GF-D8 (cell line): Measurements from ENCODE around the gene HHIPL1.
"Not testable (repeated sequence)": the region's sequence is repeated elsewhere in the genome, so short reads cannot be mapped to it uniquely, and the experiment has no call there.

Experiments
- DNase-seq: peaks from one replicate; lab custom pipeline; 2025; lab: John Stamatoyannopoulos, UW

HHIPL1 gene

GRCh38 chr14:99634443-99634842 lies 10.5 kb upstream of the HHIPL1 start:
- no peak for DNase-seq

DNA sequence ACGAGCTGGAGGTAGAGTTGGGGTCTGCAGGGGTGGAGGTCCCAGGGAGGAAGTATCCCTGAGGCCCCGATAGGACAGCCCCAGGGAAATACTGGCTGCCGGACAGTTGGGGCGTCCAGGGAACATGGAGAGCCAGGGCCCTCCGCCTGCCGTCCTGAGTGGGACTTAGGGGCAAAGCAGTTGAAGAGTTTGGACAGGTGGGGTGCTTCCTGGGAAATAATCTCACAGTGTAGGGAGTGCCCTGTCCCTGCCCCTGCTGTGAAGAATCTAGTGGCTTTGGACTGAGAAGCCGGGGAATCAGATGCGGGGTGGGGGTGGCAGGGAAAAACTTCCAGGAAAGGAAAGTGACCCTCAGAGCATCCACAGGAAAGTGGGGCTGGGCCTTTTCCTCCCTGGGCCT lies 9.8 kb upstream of the HHIPL1 start:
- DNase-seq, result no peak

GRCh38 chr14:99636487-99636886 lies 8.4 kb upstream of the HHIPL1 start:
- no peak for DNase-seq

GRCh38 chr14:99637624-99638023 lies 7.3 kb upstream of the HHIPL1 start:
- DNase-seq, result no peak

- not testable (repeated sequence) for DNase-seq
These were observed 2.2 kb upstream of the HHIPL1 start for GRCh38 chr14:99642771-99643170.

DNA sequence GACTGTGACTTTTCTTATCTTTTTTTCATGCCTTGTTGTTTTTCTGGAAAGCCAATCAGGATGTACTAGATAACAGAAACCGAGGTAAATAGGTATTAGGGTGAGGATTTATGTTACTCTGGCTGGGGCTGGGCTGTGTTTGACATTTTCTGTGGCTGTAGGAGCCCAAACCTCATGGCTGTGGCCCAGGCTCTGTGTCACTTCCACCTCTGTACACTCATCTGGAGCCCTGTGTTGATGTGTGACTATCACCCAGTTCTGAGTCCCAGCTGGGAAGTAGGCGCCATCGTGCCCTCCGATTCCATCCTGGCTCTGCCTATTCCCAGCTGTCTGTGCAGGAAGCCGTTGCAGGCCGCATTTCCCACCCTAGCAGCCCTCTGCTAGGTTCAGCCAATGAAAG lies 1.6 kb upstream of the HHIPL1 start:
- no peak for DNase-seq

- DNase-seq, result no peak
These were observed 818 bp upstream of the HHIPL1 start for GRCh38 chr14:99644035-99644587.

DNA sequence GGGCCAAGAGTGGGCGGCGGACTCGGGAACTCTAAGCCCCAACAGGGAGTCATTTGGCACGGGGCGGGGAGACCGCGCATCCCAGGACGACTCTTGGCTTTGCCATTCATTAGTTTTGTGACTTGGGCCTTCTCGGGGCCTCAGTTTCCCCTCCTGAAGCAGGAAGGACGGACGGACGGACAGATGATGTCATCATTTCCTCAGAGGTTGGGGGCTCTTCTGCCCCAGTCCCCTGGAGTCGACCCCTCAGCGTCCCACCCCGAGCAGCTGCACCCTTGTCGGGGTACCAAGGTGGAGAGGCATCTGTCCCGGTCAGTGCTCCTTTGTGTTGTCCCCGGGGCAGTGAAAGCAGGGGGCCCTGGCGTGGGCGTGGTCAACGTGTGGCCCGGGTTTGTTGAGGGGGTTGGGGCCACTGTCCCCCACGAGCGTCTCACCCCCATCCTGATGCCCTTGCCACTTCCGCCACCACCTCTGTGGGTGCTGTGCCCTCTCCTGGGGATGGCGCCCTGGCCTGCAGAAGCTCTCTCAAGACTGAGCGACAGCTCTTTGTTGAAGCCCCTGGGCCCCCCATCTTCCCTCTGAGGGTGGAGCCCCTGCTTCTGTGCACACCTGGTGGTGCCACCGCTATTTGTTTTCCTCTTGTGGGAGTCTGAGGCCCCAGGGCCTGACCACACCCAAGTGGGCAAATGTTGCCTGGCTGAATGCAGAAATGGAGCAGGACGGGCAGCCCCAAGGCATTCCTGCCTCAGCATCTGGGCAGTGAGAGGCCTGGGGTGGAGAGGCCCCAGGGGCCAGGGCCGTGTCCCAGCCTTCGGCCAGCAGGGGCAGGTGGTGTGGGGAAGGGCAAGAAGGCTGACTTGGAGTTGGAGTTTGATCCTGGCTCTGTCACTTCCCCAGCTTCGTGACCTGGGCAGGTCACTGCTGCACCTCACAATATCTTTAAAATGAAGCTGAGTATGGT lies 896 bp downstream of the HHIPL1 start:
- no peak for DNase-seq

GRCh38 chr14:99647411-99647810 lies 2.5 kb downstream of the HHIPL1 start:
- no peak for DNase-seq

DNA sequence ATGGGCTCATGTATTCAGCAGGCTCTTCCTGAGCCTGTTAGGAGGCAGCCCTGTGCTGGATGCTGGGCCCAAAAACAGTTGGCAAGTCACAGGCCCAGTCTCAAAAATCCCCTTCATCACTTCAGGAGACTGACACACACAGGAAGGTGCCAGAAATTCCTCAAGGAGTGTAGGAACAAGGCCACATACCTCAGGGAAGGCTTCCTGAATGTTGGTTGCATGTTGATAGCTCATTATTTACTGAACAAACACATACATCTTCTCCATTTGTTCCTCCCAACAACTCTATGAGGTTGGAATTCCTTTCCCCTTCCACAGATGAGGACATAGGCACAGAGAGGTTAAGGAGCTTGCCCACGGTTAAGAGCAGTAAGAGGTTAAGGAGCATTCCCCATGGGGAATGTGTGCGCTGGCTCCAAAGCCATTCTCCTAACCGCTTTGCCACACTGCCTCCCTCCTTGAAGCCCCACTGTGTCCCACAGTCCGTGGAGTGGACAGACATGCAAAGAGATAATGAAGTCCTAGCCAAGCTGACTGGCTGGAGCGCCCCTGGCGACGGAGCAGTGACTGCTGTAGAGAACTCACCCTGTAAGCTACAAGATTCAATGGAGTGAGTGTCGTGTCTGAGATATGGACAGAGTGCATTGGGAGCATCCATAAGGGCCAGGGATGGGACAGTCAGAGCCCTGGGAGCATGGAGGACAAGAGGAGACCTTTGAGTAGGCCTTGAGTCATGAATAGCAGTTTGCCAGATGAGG lies 3.3 kb downstream of the HHIPL1 start:
- DNase-seq, result no peak

GRCh38 chr14:99649219-99649618 lies 4.3 kb downstream of the HHIPL1 start:
- no peak for DNase-seq

DNA sequence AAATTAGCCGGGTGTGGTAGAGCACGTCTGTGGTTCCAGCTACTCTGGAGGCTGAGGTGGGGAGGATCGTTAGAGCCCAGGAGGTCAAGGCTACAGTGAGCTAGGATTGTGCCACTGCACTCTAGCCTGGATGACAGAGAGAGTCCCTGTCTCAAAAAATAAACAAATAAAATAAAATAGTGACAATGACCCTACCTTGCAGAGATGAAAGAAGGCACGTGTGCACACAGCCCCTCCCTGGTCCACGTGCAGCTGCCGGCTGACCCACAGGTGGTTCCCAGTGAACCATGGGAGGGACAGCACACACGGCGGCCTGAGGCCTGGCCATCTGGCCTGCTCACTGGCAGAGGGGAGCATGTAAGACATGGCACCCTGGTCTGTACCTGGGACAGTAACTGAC lies 4.7 kb downstream of the HHIPL1 start:
- DNase-seq, result no peak

GRCh38 chr14:99650189-99650588 lies 5.3 kb downstream of the HHIPL1 start:
- DNase-seq, result no peak

GRCh38 chr14:99651953-99652746 lies 7.2 kb downstream of the HHIPL1 start:
- no peak for DNase-seq

DNA sequence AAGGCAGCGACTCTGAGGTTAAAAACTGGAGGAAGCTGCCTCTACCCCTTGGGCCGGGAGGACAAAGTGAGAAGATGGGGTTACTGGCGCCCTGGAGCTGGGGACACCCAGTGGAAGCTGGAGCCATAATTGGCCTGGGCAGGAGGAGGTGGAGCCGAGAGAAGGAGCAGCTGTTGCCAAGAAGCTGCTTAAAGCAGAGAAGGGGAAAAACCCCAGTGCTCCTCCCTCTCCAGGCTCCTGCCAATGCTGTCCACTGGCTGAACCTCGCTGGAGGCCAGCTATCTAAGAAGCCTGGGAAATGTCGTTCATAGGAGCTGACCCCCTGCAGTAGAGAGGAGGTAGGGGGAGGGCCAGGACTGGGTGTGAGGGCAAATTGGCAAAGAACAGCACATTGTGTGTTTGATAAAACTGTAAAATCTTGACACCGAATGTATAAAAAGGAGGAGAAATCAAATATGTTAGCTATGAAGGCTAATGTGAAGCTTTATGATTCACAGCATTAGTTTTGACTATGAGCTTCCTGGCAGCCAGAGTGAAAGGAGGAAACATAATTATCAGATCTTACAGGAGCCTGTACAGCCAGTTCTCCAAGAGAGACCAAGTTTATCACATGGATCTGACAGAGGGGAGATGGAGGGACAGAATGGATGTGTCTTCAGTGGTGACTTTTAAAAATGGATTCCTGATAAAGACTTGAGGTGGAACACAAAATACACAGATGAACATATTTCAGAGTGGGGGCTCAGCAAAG lies 9.5 kb downstream of the HHIPL1 start:
- DNase-seq, result no peak

- no peak for DNase-seq
These were observed 10.6 kb downstream of the HHIPL1 start for GRCh38 chr14:99655521-99655920.

- no peak for DNase-seq
These were observed 11.2 kb downstream of the HHIPL1 start for GRCh38 chr14:99656171-99656570.

DNA sequence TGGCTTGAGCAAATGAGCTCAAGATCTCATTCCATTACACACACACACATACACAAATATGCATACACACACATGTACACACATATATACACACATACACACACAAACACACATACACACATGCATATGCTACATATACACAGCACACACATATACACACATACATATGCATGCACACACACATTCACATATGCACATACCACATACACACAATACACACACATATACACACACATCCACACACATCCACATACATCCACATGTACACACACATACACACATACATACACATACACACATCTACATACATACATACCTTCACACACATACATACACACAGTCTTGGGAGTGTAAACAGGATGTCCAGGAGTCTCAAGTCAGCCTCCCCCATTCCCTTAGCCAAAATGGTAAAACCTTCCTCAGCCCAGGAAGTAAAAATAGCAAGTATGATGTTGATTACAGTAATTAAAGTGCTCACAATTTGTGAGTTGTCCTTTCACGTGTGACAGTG lies 12.8 kb downstream of the HHIPL1 start:
- no peak for DNase-seq

DNA sequence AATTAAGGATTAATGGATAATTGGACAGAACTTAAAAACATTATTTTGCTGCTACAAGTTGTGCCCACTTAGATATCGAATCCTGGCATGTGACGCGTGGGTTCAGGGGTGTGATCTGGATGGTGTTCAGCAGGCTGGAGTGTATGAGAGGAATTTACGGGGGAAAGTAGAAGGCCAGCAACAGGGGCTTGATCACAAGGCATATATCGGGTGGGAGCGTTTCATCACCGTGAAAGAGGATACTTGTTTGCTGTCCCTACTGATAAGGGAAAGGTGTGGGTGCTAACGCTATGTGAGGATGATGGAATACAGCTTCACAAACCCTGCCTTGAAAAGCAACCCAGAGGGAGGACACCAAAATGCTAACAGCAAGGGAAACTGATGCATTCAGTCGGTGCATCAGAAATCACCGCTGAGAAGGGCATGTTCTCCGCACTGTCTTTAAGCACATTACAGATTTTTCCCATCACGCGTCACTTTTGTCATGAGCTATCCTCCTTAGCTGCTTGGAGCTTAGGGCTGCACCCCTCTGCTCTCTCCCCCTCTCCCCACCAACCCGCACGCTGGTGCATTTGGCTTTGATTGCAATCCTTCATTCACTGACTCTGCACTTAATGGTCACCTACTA lies 13.4 kb downstream of the HHIPL1 start:
- no peak for DNase-seq

DNA sequence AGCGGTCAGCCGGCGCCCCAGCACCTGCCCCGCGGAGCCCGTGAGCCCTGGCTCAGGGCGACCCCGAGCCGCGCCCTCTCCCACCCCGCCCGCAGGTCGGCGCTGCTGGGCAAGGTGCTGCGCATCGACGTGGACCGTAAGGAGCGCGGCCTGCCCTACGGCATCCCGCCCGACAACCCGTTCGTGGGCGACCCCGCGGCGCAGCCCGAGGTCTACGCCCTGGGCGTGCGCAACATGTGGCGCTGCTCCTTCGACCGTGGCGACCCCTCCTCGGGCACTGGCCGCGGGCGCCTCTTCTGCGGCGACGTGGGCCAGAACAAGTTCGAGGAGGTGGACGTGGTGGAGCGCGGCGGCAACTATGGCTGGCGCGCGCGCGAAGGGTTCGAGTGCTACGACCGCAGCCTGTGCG lies 14.4 kb downstream of the HHIPL1 start:
- no peak for DNase-seq
